AG20443 (cell line): ENCODE data around the gene POLR2L.
A peak's percentile ranks its signal among the peaks of the same experiment; 100 is the strongest.

Experiments used
- DNase-seq: peaks from one replicate; pipeline ENCODE4 v3.0.0; 2012; ENCODE audit warnings: low spot score, mixed read lengths

POLR2L gene

GRCh38 chr11:842370-843002 lies at the start of gene POLR2L, which contains the start of gene TSPAN4:
TSS of gene POLR2L (minus strand) at chr11:842529. CDS start at chr11:842508, 21 bp downstream.
TSS of gene TSPAN4 (plus strand) at chr11:842852. CDS start at chr11:850305, 7,453 bp downstream.
- DNase-seq: peak; percentile 89

GRCh38 chr11:890794-891540 lies 48.6 kb upstream of the POLR2L start:
- DNase-seq: no peak

GRCh38 chr11:889687-890475 lies 47.6 kb upstream of the POLR2L start:
- no peak for DNase-seq

- DNase-seq: no peak
These were observed 46.9 kb upstream of the POLR2L start for GRCh38 chr11:889257-889656.

GRCh38 chr11:888310-889212 lies 46.2 kb upstream of the POLR2L start:
- DNase-seq: no peak

GRCh38 chr11:887589-887988 lies 45.3 kb upstream of the POLR2L start:
- no peak for DNase-seq

GRCh38 chr11:886568-886967 lies 44.2 kb upstream of the POLR2L start:
- DNase-seq: no peak

GRCh38 chr11:884578-885070 lies 42.3 kb upstream of the POLR2L start:
- no peak for DNase-seq

GRCh38 chr11:883527-883926 lies 41.2 kb upstream of the POLR2L start:
- no peak for DNase-seq

- DNase-seq: no peak
These were observed 40.3 kb upstream of the POLR2L start for GRCh38 chr11:882596-882995.

GRCh38 chr11:880447-880846 lies 38.1 kb upstream of the POLR2L start:
- DNase-seq: no peak

GRCh38 chr11:877565-877964 lies 35.2 kb upstream of the POLR2L start:
- no peak for DNase-seq

- DNase-seq: peak; percentile 37
These were observed 34.2 kb upstream of the POLR2L start for GRCh38 chr11:876545-876944.

- no peak for DNase-seq
These were observed 33.5 kb upstream of the POLR2L start for GRCh38 chr11:875769-876301.

GRCh38 chr11:875203-875602 lies 32.9 kb upstream of the POLR2L start:
- DNase-seq: no peak

- DNase-seq: no peak
These were observed 31.4 kb upstream of the POLR2L start for GRCh38 chr11:873706-874105.

- no peak for DNase-seq
These were observed 30.5 kb upstream of the POLR2L start for GRCh38 chr11:872799-873198.

- no peak for DNase-seq
These were observed 29.1 kb upstream of the POLR2L start for GRCh38 chr11:871472-871871.

- no peak for DNase-seq
These were observed 28.1 kb upstream of the POLR2L start for GRCh38 chr11:870418-870817.

- no peak for DNase-seq
These were observed 27.7 kb upstream of the POLR2L start for GRCh38 chr11:870127-870413.

GRCh38 chr11:869399-870126 lies 27.2 kb upstream of the POLR2L start:
- no peak for DNase-seq
